Hematopoietic multipotent progenitor cell treated with erythropoietin and hydrocortisone succinate and interleukin-3 and kit ligand, for 15 days (in vitro differentiated cells): ENCODE data around the gene MYOF.
"Not testable (repeated sequence)": the region's sequence is repeated elsewhere in the genome, so short reads cannot be mapped to it uniquely, and the experiment has no call there.

Experiments
- DNase-seq: peaks from one replicate; pipeline ENCODE4 v3.0.0-alpha.2; 2015; ENCODE audit warnings: low spot score

MYOF gene

DNA sequence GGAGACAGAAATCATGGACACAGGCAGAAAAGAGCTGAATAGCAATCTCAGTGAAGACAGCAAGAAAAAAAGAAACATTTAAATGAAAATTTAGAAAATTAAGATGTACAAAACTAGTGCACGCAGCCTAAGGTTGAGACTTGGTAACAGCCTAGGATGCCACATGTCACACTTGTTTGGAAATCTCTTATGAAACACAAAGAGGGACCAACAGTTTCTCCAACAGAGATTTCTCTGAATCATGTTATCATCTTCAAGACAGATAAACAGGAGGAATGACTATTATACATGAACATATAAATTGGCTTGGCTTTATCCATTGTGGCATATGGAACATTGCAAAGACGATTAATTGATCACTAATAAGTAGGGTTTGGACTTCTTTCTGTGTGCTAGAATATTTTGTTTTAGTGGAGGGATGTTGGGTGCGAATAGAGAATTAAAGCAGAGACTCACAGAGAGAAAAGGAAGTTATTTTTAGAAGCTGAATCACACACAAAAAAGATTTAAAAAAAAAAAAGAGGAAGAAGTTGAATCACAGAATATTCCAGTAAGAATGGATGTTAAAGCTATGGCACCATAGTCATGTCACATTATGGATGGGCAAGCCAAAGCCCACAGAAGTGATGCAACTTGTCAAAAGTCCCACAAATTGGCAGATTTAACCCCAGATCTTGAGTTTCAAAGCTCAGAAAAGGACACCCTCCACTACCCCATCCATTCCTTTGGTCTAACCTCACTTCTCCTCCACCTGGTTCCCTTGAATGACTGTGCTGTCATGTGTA, 91.6 kb downstream of the MYOF start:
- no peak for DNase-seq

DNA sequence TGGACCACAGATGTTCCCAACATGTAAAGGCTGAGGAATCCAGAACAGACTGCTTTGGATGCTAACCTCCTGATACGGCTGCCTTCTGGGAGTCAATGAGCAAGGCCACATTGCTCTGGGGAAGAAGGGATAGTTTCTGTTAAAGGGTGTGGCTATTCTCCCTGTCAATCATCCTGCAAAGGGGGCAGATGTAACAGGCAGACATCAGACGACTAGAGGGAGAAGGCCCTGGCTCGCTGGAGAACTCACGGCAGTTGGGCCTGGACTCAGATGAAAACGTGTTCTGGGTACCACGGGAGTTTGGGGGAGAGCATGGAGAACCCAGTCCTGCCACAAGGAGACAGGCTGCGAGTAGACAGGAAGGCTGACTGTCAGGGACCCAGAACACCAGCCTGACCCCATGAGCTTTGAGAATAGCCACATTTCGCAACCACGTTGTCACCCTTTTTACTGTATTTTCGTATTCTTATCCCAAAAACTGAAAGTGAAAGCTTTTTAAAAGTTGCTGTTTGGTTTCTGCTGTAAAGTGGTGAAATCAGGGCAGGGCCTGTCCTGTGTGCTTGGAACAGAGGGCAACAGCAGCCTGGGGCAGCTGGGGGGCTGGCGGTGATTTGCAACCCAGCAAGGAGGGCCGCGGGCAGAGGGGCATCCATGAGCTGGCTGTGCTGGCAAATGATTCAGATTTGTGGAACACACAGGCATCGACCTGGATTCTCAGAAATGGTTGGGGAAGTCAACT, 95.3 kb downstream of the MYOF start:
- no peak for DNase-seq

DNA sequence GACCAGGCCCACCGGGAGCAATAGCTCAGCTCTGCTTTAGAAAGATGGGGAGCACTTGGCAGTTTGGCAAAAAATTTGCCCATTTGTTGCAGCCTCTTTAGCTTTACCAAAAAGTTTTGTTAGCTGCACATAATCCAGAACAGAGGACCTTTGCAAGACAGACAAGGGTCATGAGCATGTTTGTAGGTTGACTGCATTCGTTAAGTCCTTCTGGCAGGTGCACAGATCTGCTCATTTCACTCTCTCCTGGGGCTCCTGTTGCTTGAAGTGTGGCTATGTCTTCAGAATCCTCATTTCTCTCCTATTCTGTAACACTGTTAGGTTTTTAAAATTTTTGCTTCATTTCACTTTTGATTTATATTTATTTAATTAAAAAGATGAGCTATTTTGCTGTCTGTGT, 96.8 kb downstream of the MYOF start:
- no peak for DNase-seq

DNA sequence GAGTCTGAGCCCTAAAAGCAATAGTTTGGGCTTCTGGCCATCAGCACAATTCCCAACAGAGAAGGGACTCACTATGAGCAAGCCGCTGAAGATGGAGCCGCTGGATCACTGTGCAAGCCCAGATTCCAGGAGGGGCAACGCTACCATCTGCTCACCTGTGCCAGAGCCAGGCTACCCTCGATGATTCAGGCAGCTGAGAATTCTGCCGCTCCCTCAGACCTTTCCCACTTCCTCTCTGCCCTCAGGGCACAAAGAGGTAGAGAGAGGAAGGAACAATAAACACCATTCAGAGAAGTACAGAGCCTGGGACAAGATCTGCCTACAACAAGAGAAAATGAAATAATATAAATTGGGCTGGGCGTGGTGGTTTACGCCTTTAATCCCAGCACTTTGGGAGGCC, 98.1 kb downstream of the MYOF start:
- no peak for DNase-seq

DNA sequence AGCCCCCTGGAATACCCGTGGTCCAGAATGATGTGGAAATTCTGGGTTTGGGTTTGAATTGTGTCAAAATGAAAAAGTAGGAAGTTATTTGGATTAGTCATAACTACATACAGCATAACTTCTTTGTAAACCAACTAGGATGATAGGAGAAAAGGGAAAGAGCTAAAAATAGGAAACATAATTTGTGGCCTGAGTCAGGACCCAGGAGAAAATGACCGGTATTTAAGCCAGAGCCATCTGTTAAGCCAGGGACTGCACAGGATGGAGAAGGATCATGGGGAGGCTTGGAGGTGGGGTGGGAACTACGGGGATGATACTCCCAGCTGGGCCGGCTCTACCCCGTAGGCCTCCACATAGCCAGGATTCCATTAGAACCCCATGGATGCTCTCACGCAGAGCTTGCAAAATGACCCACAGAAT, 98.6 kb downstream of the MYOF start:
- DNase-seq: no peak

DNA sequence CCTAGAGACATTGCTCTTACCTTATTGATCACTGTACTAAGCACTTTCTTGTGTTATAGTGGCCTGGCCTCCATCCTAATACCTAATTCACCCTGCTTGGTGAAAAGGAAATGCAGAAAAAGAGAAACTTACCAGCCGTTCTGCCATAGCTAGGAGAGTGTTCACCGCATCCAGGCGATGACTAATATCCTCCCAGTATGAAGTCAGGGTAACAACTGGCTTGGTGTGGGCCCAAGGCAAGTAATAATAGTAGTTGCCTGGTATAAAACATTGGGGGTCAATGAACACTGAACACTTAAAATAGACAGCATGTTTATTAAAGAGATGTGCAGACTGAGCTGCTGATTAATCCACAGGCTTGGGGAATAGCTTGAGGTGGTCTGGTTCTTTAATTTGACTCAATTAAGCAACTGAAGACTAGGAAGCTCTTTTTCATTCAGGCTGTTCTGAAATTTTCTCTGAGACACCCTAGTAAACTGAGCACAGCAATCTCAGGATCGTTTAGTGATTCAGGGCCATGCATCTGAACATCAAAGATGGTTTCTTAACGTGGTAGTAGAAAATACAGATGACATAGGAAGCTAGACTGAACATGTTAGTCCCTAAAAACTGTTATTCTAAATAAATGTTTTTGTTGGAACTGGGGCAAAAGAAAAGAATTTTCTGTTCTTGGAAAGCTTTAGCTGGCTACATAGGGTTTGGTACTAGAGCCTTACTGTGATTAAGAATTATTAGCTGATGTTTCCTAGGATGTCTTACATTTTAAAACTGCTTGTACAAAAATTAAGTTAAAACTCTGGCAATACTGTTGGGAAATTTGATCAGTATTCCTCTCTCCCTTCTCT, 102.2 kb downstream of the MYOF start:
- DNase-seq: no peak

DNA sequence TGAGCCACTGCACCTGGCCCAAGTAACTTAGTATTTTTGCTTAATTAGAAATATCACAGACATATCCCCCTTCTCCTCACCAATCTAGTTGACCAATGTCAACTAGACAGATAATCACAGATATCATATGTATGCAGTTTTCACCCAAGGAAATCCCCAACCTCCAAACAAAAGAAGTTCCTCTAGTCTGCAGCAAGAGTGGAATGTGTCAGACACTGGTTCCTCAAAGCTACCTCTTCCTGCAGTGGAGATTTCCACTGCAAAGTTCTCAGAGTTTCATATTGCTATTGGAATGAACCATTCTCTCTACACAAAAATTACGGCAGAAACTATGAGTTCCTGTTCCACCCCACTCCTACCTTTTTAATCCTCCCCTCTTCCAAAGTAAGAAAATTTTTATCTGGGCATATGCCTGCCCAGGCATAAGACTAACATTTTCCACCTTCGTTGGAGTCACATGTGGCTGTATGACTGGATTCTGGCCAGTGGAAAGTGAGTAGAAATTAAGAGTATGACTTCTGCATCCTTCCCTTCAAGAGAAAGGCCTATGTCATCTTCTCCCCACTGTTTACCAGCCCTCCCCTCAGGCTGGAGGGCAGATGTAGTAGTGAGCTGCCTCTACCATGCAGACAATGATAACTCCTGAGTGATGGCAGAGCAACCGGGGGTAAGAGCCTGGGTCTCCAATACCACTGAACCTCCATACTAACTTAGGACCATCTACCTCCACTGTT, 103.0 kb downstream of the MYOF start:
- DNase-seq: no peak

DNA sequence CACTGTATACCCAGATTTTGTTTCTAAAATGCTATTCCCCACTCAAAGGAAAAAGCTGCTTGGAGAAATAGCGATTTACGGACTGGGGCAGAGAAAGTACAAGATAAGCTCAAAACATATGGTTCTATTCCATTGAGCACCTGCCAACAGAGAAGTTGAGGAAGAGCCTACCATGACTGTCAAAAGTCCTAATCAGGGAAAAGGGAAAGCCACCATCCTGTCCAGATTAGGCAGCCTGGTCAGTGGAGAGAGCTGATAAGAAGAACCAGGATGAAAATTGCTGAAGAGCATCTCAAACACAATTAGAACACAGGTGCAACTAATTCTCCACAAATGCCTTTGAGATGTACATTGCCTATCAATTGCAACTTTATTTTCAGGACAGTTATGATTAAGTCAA, 104.1 kb downstream of the MYOF start:
- no peak for DNase-seq

DNA sequence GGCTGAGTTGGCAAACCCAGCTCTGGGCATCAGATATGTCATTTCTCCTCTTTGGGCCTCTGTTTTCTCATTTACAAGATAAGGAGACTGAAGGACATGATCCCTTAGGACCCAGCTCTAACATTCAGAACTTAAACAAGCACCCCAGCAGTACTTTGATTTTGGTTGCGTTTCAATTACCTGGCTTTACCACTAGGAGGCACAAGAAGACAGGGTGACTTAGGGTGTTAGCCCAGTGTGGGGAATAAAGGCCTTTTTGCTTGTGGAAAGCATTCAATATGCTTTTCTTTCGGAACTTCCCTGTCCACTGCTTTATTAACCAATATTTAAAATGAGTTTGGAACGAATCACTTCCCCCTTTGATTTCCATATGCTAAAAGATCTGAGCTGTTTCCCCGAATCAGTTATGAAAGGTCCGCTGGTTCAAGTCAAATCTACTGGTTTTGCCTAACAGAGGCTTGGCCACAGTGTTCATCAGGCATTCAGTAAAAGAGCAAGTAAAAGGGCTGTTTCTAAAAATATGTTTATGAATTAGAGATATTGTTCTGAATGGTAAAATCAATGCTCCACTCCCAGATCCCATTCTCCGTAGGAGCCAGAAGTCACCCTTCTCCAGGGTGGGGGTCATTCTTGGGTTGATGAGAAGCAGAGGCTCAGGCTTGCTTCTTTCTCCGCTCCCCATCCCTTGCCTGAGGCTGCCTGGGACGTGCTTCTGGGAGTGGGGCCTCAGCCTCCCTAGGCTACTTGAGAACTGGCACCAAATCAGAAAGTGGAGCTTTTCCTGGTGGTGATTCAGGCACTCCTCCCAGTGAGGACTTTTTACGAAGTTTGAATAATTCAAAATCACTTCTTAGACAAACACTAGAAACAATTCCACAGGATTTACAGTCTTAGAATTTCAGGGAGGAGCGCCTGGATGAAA, 105.5 kb downstream of the MYOF start:
- peak; percentile 56 for DNase-seq

DNA sequence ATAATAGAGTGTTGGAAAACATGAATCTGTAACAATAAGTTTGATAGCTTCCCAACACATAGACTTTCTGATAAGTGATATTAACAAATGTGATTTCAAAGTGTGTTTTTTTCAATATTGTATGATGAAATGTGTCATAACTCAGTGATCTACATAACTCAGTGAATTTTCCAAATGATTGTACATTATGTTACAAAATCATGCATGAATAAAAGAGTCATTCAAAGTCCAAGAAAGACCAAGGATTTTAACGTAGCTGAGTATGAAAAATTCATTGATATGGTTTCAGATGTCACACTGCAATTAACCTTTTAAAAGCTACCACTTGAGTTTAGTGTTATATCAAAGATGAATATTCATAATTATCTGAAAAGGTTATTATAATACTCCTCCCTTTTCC, 111.2 kb downstream of the MYOF start:
- DNase-seq: no peak

DNA sequence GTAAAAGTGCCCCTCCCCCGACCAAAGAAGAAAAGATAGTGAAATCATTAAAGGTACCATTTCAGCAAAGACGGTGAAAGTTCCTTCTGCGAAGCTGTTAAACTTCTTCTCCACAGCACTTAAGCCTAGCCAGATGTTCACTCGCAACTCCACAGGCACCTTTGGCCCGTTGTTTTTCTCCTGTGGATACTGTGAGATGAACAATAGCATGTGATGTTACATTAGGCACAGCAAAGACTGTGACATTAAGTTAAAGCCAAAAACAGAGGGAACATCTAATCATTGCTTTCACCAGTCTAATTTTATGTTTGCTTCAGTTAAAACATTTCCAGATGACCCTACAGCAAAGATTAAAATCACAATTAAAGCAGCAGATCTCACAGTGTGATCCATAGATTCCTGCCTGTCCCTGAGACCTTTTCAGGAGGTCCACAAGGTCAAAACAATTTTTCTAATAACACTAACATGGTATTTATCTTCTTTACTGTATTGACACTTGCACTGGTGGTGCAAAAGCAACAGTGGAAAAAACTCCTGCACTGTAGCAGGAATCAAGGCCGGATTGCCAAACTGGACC, 112.5 kb downstream of the MYOF start:
- no peak for DNase-seq

DNA sequence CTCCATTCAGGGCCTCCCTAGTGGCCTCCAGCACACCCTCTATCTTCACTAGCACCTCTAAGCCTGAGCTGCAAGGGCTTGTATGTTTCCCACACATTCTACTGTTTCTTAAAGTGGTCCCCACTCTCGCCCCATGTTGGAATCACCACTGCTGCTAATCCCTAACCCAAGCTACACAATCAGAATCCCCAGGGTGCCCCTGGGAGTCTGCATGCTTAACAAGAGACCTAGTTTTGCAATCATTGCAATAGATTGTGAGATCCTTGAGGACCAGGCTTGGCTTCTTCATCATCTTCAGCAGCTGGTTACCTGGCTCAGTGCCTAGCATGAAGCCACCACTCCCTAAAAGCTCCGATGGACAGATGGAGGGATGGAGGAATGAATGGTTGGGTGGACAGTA, 113.9 kb downstream of the MYOF start:
- DNase-seq: no peak

DNA sequence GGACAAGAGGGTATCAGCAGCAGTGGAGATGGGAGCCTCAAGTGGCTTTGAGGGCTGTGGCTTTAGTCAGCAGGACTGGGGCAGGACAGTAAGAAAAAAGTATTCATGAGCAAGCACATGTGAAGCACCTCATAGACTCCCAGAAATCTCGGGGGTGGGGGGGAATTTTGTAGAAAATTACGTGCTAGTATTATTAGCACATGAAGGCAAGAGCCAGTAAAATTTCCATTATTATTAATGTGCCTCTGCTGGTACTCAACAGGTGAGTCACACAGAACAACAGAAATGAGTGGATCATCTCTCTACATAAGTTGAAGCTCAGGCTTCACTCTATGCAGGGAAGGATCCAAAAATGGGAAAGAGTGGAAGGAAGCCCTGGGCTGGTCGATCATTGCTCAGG, 114.5 kb downstream of the MYOF start:
- DNase-seq: no peak

DNA sequence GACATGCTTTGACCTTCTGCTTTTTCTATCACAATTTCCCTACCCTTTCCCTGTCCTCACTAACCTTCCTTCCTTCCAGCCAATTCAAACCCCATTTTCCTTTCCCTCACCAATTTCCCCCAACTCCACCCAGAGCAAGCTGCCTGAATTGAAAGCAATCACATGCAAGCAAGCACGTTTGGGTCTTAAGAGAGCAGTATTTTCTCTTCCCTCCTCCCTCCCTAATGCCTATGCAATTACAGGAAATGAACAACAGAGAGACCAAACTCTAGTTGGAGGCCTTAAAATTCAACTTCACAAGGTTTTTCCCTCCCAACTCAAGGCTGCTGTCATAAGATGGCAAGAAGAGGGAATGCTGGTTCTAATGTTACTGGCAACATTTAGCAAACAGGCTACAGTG, 117.2 kb downstream of the MYOF start:
- no peak for DNase-seq

DNA sequence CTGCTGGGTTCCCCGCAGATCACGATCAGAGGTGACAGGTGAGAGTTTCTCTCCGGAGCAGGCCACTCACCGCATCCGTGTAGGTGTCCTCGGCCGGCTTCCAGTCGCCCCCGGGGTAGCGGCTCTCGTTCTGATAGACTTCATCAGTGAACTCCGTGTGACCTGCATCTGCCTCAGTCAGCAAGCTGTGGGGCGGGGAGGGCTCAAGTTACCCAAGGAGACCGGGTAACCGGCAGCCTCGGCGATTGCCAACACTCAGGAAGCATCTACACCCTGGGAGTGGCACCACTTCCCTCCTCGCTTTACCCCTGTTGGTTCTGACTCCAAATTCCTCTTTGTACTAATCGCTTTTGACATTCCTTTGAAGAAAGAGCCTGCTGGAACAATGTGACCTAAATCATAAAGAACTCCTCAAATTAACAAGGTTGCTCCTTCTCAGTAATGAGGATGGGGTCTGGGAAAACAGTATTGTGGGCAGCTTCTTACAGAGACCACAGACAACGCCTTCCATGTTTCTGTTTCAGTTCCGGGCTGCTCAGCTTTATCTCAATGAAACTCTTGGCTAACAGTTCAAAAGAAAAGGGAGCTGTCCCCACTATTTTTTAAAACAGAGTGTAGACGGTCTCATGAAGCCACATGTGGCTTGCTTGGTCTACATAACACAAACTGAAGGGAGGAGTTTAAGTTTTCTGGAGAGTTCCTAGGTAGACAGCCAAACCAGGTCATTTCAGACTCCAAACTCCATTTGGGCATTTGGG, 118.1 kb downstream of the MYOF start:
- no peak for DNase-seq

DNA sequence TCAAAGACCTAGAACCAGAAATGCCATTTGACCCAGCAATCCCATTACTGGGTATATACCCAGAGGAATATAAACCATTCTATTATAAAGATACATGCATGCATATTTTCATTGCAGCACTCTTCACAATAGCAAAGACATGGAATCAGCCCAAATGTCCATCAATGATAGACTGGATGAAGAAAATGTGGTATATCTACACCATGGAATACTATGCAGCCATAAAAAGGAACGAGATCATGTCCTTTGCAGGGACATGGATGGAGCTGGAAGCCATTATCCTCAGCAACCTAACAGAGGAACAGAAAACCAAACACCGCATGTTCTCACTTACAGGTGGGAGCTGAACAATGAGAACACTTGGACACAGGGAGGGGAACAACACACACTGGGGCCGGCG, 123.7 kb downstream of the MYOF start:
- not testable (repeated sequence) for DNase-seq

DNA sequence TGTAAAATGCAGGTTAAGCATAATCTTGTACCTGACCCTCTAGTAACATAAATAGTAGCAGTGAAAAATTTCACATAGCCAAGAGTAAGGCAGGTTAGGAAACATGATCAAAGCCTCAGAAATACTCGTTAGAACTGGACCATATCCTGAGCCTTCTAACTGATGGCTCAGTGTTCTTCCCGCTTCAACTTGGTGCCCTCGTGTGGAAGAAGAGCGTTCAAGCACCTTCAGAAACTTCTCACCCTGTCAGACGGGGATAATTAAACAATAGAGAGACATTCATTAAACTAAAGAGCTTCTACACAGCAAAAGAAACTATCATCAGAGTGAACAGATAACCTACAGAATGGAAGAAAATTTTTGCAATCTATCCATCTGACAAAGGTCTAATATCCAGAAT, 124.5 kb downstream of the MYOF start:
- DNase-seq: no peak

DNA sequence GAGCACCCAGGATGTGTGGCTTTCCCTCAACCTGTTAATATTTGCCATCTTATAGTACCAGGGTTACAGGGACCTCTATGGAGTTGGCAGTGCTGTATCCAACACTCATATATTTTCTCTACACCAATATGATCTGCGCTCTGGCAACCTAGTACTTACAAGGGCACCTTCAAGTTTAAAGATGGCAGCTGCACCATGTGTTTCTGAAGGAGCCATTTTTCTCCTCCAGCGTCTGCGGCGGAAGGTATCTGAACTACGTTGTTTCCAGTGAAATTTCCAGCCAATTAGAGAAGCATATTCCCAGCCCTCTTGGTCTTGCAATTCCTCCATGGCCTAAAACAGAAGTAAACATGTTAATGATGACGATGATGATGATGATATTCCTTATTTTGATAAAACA, 125.6 kb downstream of the MYOF start:
- DNase-seq: no peak

DNA sequence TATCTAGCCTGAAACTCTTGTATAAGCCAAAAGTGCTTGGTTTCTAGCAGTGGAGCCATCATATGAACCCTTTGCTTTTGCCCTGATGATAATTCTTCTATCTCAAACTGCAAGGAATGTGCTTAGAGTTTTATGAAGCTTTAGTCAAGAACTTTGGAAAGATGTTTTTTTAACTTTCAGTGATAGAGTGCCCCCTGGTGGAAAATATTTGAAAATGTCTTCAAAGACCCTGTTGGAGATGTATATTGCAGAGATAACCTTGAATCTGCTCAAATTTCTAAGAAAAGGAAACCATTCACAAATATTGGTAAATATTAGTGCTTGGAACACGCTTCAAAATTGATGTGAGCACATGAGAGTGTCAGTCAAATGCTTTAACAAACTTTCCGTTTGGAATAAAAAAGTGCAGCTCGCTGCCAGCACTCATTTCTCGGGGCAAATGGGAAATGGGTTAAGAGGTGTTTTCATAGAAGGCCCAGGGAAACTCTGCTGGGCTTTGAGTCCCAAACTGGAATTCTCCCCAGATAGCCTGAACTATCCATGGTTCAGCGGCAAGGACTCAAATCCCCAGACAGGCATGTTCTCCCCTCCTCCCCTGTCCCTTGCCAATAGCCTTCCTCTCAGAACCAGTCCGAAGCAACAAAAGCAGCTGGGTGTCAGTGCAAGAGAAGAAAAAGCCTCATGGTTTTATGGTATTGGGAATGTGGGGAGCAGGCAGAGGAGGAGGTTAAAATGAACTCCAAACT, 129.3 kb downstream of the MYOF start:
- peak; percentile 55 for DNase-seq
